GM12878 (cell line): ENCODE data around the gene THSD8. TPM values are rescaled to one million over a fixed set of nuclear protein-coding genes. Genes with fewer than 3 reads are reported as not detected.

Source experiments
- CREB1 ChIP-seq: IDR thresholded peaks from 2 replicates; pipeline ENCODE4 v1.6.1; 2012; ENCODE audit warnings: low read depth, mild to moderate bottlenecking, inconsistent platforms
- EP300 ChIP-seq, 2 experiments: fragments of 150-350 bp in 1 of 2; IDR thresholded peaks; 2 replicates each; pipeline ENCODE4 v1.6.1; 2011 to 2012; ENCODE audit warnings: low read depth in 2 of 2, low read length in 2 of 2, borderline replicate concordance in 1 of 2, improper control_type of control experiment in 1 of 2, inconsistent platforms in 1 of 2; ENCODE audit not compliant: control insufficient read depth in 1 of 2
- GABPA ChIP-seq: IDR thresholded peaks from 2 replicates; pipeline ENCODE4 v1.6.1; 2014; ENCODE audit warnings: antibody characterized with exemption, low read depth, mild to moderate bottlenecking, inconsistent platforms
- MTA2 ChIP-seq: fragments of 450-650 bp; IDR thresholded peaks from 2 replicates; pipeline ENCODE4 v1.6.1; 2016; ENCODE audit warnings: low read depth, mild to moderate bottlenecking, moderate library complexity
- NR2C2 ChIP-seq: IDR thresholded peaks from 2 replicates; pipeline ENCODE4 v1.6.1; 2011; ENCODE audit warnings: borderline replicate concordance, low read depth; ENCODE audit not compliant: control insufficient read depth, insufficient read length
- NRF1 ChIP-seq: conservative IDR thresholded peaks from 2 replicates; pipeline ENCODE4 v1.6.1; 2011; ENCODE audit warnings: mild to moderate bottlenecking, low read depth, low read length, improper control_type of control experiment
- RELA ChIP-seq: fragments of 450-650 bp; IDR thresholded peaks from 2 replicates; pipeline ENCODE4 v1.8.0; 2014; ENCODE audit warnings: borderline replicate concordance; ENCODE audit not compliant: partially characterized antibody
- SIN3A ChIP-seq: IDR thresholded peaks from 2 replicates; pipeline ENCODE4 v1.6.1; 2012; ENCODE audit warnings: low read depth, low read length, improper control_type of control experiment
- SPI1 ChIP-seq: IDR thresholded peaks from 2 replicates; pipeline ENCODE4 v1.6.1; 2011; ENCODE audit warnings: low read depth, mild to moderate bottlenecking, low read length, moderate library complexity, borderline replicate concordance; ENCODE audit not compliant: insufficient read depth
- SREBF1 ChIP-seq: IDR thresholded peaks from 2 replicates; pipeline ENCODE4 v1.6.1; 2012; ENCODE audit warnings: mild to moderate bottlenecking, low read length
- SRF ChIP-seq, 2 experiments: IDR thresholded peaks; 2 replicates each; pipeline ENCODE4 v1.6.1; 2011; ENCODE audit warnings: low read depth in 2 of 2, low read length in 2 of 2, mild to moderate bottlenecking in 1 of 2, moderate library complexity in 1 of 2
- STAT1 ChIP-seq: fragments of 450-650 bp; conservative IDR thresholded peaks from 2 replicates; pipeline ENCODE4 v1.6.1; 2014; ENCODE audit warnings: antibody characterized with exemption, mild to moderate bottlenecking
- STAT3 ChIP-seq: IDR thresholded peaks from 2 replicates; pipeline ENCODE4 v1.6.1; 2011; ENCODE audit warnings: low read depth, low read length, improper control_type of control experiment
- TCF3 ChIP-seq: IDR thresholded peaks from 2 replicates; pipeline ENCODE4 v1.6.1; 2012; ENCODE audit warnings: low read depth, mild to moderate bottlenecking, low read length, borderline replicate concordance; ENCODE audit not compliant: insufficient read depth
- TCF7 ChIP-seq: IDR thresholded peaks from 2 replicates; pipeline ENCODE4 v1.6.1; 2014; ENCODE audit warnings: antibody characterized with exemption, borderline replicate concordance
- ZSCAN29 ChIP-seq: fragments of 450-650 bp; IDR thresholded peaks from 2 replicates; pipeline ENCODE4 v1.6.1; 2017; ENCODE audit warnings: mild to moderate bottlenecking, moderate library complexity
- polyA plus RNA-seq, 11 experiments: library from polyadenylated mRNA; depleted of rRNA in 4 of 11; unstranded in 6 of 11; stranded (reverse) in 5 of 11; fragments of >200 nt; fragmentation: Nextera tagmentation in 4 of 11; fragmentation: Illumina TruSeq in 1 of 11; extraction: Ambion mirVana in 4 of 11; extraction: Trizol in 1 of 11; gene quantifications; 1 replicate in 1 of 11; 2 replicates in 10 of 11; pipeline versions ENCODE4 v1.2.1 to v1.2.3, GENCODE V29; 2011 to 2016; ENCODE audit warnings: inconsistent platforms in 2 of 11, missing spikeins in 2 of 11, low read depth in 1 of 11
- total RNA-seq, 4 experiments: library from RNA; depleted of rRNA in 3 of 4; stranded (reverse); fragments of >200 nt in 3 of 4; fragmentation: Illumina TruSeq in 1 of 4; extraction: Trizol in 1 of 4; gene quantifications; 2 replicates each; pipeline versions ENCODE4 v1.2.1 to v1.2.3, GENCODE V29; 2013 to 2021
- TF ChIP-seq, protein P1 (sequence below): fragments of 450-650 bp; IDR thresholded peaks from 2 replicates; pipeline ENCODE4 v1.6.1; 2017; ENCODE audit warnings: low read depth, mild to moderate bottlenecking, moderate library complexity
- TF ChIP-seq, protein P2 (sequence below): fragments of 450-650 bp; formaldehyde crosslinking; IDR thresholded peaks from 2 replicates; pipeline ENCODE4 v1.5.0; 2022; ENCODE audit warnings: mild to moderate bottlenecking, missing genetic modification characterization
- TF ChIP-seq, protein P3 (sequence below): fragments of 450-650 bp; IDR thresholded peaks from 2 replicates; pipeline ENCODE4 v1.6.1; 2017; ENCODE audit warnings: antibody characterized with exemption, mild to moderate bottlenecking, moderate library complexity
- TF ChIP-seq, protein P4 (sequence below): IDR thresholded peaks from 2 replicates; pipeline ENCODE4 v1.6.1; 2012; ENCODE audit warnings: low read length, inconsistent platforms

THSD8 gene
- total and polyA plus RNA-seq, 10 of the 15 experiments (the other 5 are each of a cell fraction or from before 2014, with no cell fraction given) = 0.24 to 32.3 (median 21.3) TPM; not detected in 2

DNA sequence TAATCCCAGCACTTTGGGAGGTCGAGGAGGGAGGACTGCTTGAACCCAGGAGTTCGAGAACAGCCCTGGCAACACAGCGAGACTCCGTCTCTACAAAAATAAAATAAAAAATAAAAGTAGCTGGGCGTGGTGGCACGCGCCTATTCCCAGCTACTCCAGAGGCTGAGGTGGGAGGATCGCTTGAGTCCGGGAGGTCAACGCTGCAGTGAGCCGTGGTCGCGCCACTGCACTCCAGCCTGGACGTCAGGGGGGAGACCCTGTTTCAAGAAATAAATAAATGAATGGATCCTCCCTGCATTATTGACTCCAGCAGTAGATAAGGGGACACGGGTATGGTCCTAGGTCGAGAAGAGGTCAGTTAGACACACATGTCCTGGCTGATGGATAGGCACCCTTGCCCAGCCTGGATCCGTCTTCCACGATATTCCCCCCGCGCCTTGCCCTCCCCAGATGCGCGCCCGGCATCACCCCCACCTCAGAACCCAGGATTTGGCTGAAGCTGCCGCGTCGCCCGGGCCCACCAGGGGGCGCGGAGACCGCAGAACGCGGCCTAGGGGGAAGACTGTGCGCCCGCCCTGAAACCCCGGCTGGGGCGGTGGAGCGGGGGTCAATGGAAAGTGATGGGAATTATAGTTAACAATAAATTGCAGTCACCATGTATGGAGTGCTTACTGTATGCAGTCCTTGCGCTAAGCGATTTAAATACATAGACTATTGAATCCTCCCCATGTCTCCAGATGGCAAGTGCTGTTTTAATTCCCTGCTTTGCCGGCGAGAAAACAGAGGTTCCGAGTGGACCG lies 24.5 kb upstream of the THSD8 start (continued):
- TF ChIP-seq, protein P1, sequence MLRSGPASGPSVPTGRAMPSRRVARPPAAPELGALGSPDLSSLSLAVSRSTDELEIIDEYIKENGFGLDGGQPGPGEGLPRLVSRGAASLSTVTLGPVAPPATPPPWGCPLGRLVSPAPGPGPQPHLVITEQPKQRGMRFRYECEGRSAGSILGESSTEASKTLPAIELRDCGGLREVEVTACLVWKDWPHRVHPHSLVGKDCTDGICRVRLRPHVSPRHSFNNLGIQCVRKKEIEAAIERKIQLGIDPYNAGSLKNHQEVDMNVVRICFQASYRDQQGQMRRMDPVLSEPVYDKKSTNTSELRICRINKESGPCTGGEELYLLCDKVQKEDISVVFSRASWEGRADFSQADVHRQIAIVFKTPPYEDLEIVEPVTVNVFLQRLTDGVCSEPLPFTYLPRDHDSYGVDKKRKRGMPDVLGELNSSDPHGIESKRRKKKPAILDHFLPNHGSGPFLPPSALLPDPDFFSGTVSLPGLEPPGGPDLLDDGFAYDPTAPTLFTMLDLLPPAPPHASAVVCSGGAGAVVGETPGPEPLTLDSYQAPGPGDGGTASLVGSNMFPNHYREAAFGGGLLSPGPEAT = no peak; the same call in none of the 2 replicates
- TF ChIP-seq NR2C2 (no peak), TCF7 (no peak), SREBF1 (no peak), EP300 (IDR thresholded peaks at IDR 0.05; ENCODE audit: borderline replicate concordance in 1 of 2, control insufficient read depth in 1 of 2, low read depth in 2 of 2, low read length in 2 of 2) (no peak), CREB1 (no peak), SIN3A (no peak), NRF1 (no peak), STAT1 (peak; percentile 74; the same call in 1 of the 2 replicates), GABPA (no peak), RELA (peak; percentile 65), SPI1 (no peak), ZSCAN29 (no peak), TCF3 (no peak), SRF (IDR thresholded peaks at IDR 0.05; ENCODE audit: low read depth in 2 of 2, low read length in 2 of 2) (peak in 1 of 2 experiments; percentile 61; a peak in 1 of 4 replicates), MTA2 (peak; percentile 54; the same call in 1 of the 2 replicates), STAT3 (no peak)
- TF ChIP-seq, protein P2, sequence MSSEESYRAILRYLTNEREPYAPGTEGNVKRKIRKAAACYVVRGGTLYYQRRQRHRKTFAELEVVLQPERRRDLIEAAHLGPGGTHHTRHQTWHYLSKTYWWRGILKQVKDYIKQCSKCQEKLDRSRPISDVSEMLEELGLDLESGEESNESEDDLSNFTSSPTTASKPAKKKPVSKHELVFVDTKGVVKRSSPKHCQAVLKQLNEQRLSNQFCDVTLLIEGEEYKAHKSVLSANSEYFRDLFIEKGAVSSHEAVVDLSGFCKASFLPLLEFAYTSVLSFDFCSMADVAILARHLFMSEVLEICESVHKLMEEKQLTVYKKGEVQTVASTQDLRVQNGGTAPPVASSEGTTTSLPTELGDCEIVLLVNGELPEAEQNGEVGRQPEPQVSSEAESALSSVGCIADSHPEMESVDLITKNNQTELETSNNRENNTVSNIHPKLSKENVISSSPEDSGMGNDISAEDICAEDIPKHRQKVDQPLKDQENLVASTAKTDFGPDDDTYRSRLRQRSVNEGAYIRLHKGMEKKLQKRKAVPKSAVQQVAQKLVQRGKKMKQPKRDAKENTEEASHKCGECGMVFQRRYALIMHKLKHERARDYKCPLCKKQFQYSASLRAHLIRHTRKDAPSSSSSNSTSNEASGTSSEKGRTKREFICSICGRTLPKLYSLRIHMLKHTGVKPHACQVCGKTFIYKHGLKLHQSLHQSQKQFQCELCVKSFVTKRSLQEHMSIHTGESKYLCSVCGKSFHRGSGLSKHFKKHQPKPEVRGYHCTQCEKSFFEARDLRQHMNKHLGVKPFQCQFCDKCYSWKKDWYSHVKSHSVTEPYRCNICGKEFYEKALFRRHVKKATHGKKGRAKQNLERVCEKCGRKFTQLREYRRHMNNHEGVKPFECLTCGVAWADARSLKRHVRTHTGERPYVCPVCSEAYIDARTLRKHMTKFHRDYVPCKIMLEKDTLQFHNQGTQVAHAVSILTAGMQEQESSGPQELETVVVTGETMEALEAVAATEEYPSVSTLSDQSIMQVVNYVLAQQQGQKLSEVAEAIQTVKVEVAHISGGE (CRISPR knock-in tag) = no peak
- TF ChIP-seq, protein P3, sequence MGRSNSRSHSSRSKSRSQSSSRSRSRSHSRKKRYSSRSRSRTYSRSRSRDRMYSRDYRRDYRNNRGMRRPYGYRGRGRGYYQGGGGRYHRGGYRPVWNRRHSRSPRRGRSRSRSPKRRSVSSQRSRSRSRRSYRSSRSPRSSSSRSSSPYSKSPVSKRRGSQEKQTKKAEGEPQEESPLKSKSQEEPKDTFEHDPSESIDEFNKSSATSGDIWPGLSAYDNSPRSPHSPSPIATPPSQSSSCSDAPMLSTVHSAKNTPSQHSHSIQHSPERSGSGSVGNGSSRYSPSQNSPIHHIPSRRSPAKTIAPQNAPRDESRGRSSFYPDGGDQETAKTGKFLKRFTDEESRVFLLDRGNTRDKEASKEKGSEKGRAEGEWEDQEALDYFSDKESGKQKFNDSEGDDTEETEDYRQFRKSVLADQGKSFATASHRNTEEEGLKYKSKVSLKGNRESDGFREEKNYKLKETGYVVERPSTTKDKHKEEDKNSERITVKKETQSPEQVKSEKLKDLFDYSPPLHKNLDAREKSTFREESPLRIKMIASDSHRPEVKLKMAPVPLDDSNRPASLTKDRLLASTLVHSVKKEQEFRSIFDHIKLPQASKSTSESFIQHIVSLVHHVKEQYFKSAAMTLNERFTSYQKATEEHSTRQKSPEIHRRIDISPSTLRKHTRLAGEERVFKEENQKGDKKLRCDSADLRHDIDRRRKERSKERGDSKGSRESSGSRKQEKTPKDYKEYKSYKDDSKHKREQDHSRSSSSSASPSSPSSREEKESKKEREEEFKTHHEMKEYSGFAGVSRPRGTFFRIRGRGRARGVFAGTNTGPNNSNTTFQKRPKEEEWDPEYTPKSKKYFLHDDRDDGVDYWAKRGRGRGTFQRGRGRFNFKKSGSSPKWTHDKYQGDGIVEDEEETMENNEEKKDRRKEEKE = no peak
- TF ChIP-seq, protein P4, sequence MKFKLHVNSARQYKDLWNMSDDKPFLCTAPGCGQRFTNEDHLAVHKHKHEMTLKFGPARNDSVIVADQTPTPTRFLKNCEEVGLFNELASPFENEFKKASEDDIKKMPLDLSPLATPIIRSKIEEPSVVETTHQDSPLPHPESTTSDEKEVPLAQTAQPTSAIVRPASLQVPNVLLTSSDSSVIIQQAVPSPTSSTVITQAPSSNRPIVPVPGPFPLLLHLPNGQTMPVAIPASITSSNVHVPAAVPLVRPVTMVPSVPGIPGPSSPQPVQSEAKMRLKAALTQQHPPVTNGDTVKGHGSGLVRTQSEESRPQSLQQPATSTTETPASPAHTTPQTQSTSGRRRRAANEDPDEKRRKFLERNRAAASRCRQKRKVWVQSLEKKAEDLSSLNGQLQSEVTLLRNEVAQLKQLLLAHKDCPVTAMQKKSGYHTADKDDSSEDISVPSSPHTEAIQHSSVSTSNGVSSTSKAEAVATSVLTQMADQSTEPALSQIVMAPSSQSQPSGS = no peak
